OCI-LY1 (cell line): ENCODE measurements around the gene SLC35F3.

Source experiments
- CTCF ChIP-seq: fragments of 200-600 bp; sonication (generic), shearing (Covaris generic); IDR thresholded peaks from 2 replicates; pipeline ENCODE4 v1.5.1; 2017; ENCODE audit warnings: mild to moderate bottlenecking, antibody characterized with exemption, low read length, moderate library complexity, mixed read lengths
- EZH2 ChIP-seq: fragments of 200-600 bp; sonication (generic), shearing (Covaris generic); IDR thresholded peaks from 2 replicates; pipeline ENCODE4 v1.8.0; 2017; ENCODE audit warnings: borderline replicate concordance, mixed run types, mild to moderate bottlenecking, antibody characterized with exemption, low read length, moderate library complexity, mixed read lengths

GRCh38 chr1:233957691-233958090 is 53.2 kb downstream of the SLC35F3 start:
- TF ChIP-seq CTCF (no peak), EZH2 (no peak)
